Transverse colon (tissue), 4 donors: ENCODE data around the gene MAP2K6. TPM values are rescaled to one million over a fixed set of nuclear protein-coding genes. Genes with fewer than 3 reads are reported as not detected.

ENCODE experiments used
- DNase-seq: peaks from one replicate; pipeline ENCODE4 v3.0.0-alpha.2; 2019
- H3K27ac ChIP-seq, 4 donors: fragments of 200-600 bp; sonication (generic); 2 replicates each; pipeline ENCODE4 v1.5.1; 2016 to 2018; ENCODE audit warnings: inconsistent platforms in 4 of 4
- H3K27me3 ChIP-seq: fragments of 200-600 bp; sonication (generic); 2 replicates; pipeline ENCODE4 v1.5.1; 2017; ENCODE audit warnings: inconsistent platforms
- H3K36me3 ChIP-seq, 4 donors: fragments of 200-600 bp; sonication (generic); 2 replicates each; pipeline ENCODE4 v1.5.1; 2017 to 2019; ENCODE audit warnings: inconsistent platforms in 4 of 4
- H3K4me1 ChIP-seq, 4 donors: fragments of 200-600 bp; sonication (generic); 2 replicates each; pipeline ENCODE4 v1.5.1; 2017 to 2020; ENCODE audit warnings: inconsistent platforms in 4 of 4
- H3K4me3 ChIP-seq, 4 donors: fragments of 200-600 bp; sonication (generic); 1 replicate in 1 of 4; 2 replicates in 3 of 4; pipeline versions ENCODE4 v1.5.1 to v1.6.1; 2017 to 2019; ENCODE audit warnings: inconsistent platforms in 4 of 4
- H3K9me3 ChIP-seq, 2 donors: fragments of 200-600 bp; sonication (generic); 2 replicates each; pipeline ENCODE4 v1.5.1; 2017 to 2019; ENCODE audit warnings: inconsistent platforms in 2 of 2
- EP300 ChIP-seq: sonication (generic); formaldehyde crosslinking; IDR thresholded peaks from one replicate; pipeline ENCODE4 v1.6.1; 2017; ENCODE audit warnings: antibody characterized with exemption, low read depth
- POLR2A ChIP-seq: fragments of 450-650 bp; IDR thresholded peaks from one replicate; pipeline ENCODE4 v1.6.1; 2016; ENCODE audit warnings: antibody characterized with exemption, mild to moderate bottlenecking, moderate library complexity
- POLR2AphosphoS5 ChIP-seq, 3 donors: sonication (generic); formaldehyde crosslinking; IDR thresholded peaks; one replicate each; pipeline ENCODE4 v1.6.1; 2016; ENCODE audit warnings: antibody characterized with exemption in 3 of 3
- WGBS, 2 donors: methylation state at CpG; one replicate each; pipeline ENCODE4 v1.1.5; 2018; ENCODE audit warnings: low coverage in 1 of 2; 5-methylcytosine and 5-hydroxymethylcytosine counted together
- in situ Hi-C, 4 donors: fragments of 200-750 bp; cut with MboI; loops; one replicate each; pipeline versions ENCODE4 v1.15.0 to v1.15.1; 2017; ENCODE audit warnings: low sequenced_read_pairs in 3 of 4, low pct_ligation_motif_present in 1 of 4, low pct_unique_long_range_greater_than_20kb in 1 of 4
- intact Hi-C: fragments of 100-400 bp; cut with DNase I; formaldehyde crosslinking; loops from one replicate; pipeline ENCODE4 v1.15.1; 2023; ENCODE audit warnings: low total_unique reads
- total RNA-seq, 4 donors: library from RNA; depleted of rRNA; stranded (reverse); fragments of >200 nt; gene quantifications; one replicate each; pipeline ENCODE4 v1.1.0, GENCODE V29; 2016
- TF ChIP-seq, protein P1 (sequence below), 5 experiments: fragments of 200-600 bp in 3 of 5; fragments of 450-650 bp in 2 of 5; sonication (generic) in 3 of 5; IDR thresholded peaks; 1 replicate in 2 of 5; 2 replicates in 3 of 5; pipeline ENCODE4 v1.5.1; 2016 to 2017; ENCODE audit warnings: antibody characterized with exemption in 5 of 5, inconsistent platforms in 3 of 5, mild to moderate bottlenecking in 2 of 5, moderate library complexity in 1 of 5

Gene MAP2K6
- total RNA-seq, 4 donors from 2014 or later: 16.1 to 50.7 (median 45.8) TPM

DNA sequence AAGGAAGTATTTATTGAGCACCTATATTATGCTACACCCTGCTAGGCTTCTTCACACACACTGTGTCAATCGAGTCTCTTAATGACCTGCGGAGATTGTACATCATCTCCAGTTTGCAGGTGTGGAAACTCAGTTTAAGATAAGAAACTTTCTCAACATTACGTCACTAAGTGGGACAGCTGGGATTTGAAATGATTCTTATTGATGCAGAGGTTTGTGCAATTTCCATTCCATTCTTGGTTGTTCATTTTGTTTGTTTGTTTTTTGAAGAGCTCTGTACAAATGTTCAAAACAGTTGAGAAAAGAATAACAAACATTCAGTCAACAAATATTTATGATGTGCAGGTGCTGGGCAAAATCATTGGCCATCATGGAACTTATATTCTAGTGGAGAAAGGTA, 84.8 kb downstream of the MAP2K6 start:
- no peak for TF ChIP-seq POLR2A
- TF ChIP-seq POLR2AphosphoS5 (IDR thresholded peaks at IDR 0.05): no peak
- TF ChIP-seq EP300: no peak
- TF ChIP-seq, protein P1, sequence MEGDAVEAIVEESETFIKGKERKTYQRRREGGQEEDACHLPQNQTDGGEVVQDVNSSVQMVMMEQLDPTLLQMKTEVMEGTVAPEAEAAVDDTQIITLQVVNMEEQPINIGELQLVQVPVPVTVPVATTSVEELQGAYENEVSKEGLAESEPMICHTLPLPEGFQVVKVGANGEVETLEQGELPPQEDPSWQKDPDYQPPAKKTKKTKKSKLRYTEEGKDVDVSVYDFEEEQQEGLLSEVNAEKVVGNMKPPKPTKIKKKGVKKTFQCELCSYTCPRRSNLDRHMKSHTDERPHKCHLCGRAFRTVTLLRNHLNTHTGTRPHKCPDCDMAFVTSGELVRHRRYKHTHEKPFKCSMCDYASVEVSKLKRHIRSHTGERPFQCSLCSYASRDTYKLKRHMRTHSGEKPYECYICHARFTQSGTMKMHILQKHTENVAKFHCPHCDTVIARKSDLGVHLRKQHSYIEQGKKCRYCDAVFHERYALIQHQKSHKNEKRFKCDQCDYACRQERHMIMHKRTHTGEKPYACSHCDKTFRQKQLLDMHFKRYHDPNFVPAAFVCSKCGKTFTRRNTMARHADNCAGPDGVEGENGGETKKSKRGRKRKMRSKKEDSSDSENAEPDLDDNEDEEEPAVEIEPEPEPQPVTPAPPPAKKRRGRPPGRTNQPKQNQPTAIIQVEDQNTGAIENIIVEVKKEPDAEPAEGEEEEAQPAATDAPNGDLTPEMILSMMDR (IDR thresholded peaks at IDR 0.05): no peak
- Histone ChIP-seq H3K36me3 (no peaks in the 10 kb centered on the region), H3K9me3 (no peaks in the 10 kb centered on the region), H3K4me3 (no peak overlapping the region), H3K4me1 (peaks cover 14 to 53% (median 24%) of the 10 kb centered on the region in 4 donors), H3K27ac (peak overlapping the region in 1 of 4 donors; percentile 83), H3K27me3 (no peaks in the 10 kb centered on the region)
- no peak for DNase-seq
- WGBS, 2 donors: 58 to 70% methylated on average over 3 of the region's 3 CpGs
- in situ Hi-C loops: no loop called here
- intact Hi-C loops: no loop called here

DNA sequence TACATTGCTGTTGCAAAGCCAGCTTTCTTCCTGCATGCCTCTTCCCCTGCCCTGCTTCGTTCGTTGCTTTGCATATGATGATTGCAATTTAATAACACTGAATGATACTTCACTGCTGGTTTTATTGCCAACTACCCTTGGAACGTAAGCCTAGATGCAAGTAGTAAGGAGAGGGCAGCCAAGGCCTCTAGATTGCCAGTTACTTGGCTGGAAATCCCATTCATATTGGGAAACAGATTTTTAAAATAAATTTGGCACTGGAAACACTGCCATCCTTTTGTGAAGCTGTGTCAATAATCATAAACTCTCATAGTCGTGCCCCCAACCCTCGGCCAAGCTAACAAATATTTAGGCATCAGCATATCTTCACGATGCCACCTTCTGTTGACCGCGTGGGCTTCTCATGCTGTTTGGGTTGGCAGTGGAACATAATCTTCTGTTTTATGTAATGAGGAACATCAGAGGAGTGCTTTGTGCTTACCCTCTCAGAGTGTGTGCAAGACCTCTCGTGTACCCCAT, 86.5 kb downstream of the MAP2K6 start:
- peak; percentile 27 for DNase-seq
- Histone ChIP-seq H3K36me3 (no peaks in the 10 kb centered on the region), H3K27me3 (no peaks in the 10 kb centered on the region), H3K9me3 (no peaks in the 10 kb centered on the region), H3K4me1 (peaks cover 14 to 53% (median 24%) of the 10 kb centered on the region in 4 donors), H3K27ac (peak overlapping the region; percentile 79 to 84 (median 82)), H3K4me3 (peak overlapping the region in 1 of 4 donors; percentile 46)
- in situ Hi-C loops: loop anchor here in 3 of 4 donors (10.0 to 25.0 kb wide), 3 partner anchors 106 to 164 kb away; partner anchors contain the start of gene ABCA5 (in 1 of the 3)
- intact Hi-C loops: no loop called here
- WGBS, 2 donors: 33 to 50% methylated on average over 4 to 9 of the region's 9 CpGs
- TF ChIP-seq, protein P1 (IDR thresholded peaks at IDR 0.05): no peak
- no peak for TF ChIP-seq EP300
- TF ChIP-seq POLR2A: no peak
- TF ChIP-seq POLR2AphosphoS5 (IDR thresholded peaks at IDR 0.05): no peak

DNA sequence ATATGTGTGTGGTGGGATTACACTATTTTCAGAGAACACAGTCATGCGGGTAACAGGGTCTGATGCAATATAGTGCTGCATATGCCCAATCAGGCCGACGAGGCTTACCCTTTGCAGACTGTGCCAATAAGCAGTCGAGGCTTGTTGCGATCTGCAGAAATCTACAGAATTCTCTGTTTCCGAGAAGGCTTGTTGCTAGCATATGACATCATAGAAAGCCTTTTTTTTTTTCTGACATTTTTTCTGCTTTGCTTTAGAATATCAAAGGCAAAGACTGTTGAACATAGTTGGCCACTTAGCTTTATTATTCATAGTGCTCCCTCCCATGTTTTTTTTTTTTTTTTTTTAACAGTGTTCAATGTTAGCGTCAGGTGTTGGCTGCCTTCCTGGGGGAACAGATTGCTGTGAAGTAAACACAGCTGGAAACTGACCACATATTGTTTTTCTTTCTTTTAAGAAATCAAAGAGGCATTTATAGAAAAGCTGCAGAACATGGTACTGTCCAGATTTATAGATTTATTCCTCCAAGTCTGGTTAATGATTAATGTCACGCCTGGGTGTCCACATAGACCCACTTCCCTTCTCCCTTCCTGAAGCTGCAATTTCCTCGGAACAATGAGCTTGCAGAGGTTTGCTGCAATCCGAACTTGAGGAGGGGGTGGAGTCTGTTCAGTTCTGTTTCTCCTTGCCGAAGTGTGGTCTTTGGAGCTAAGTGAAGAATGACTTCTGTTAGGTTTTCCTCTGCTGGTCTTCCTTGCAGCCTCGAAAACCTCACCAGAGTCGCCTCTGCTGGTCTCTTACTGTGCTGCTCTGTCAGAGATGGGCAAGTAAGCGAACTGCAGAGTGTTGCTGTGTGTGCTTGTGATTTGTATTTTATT, 87.3 kb downstream of the MAP2K6 start:
- TF ChIP-seq POLR2A: no peak
- TF ChIP-seq, protein P1 (IDR thresholded peaks at IDR 0.05): no peak
- TF ChIP-seq POLR2AphosphoS5 (IDR thresholded peaks at IDR 0.05): no peak
- no peak for TF ChIP-seq EP300
- in situ Hi-C loops: loop anchor here in 3 of 4 donors (10.0 to 25.0 kb wide), 3 partner anchors 107 to 165 kb away; partner anchors contain the start of gene ABCA5 (in 1 of the 3)
- H3K9me3 ChIP-seq: no peaks in the 10 kb centered on the region
- H3K27ac ChIP-seq: peak overlapping the region; percentile 79 to 84 (median 82)
- H3K4me3 ChIP-seq: peak overlapping the region in 3 of 4 donors; percentile 12 to 46 (median 17)
- no peaks in the 10 kb centered on the region for H3K36me3 ChIP-seq
- intact Hi-C loops: no loop called here
- H3K4me1 ChIP-seq: peaks cover 14 to 53% (median 24%) of the 10 kb centered on the region in 4 donors
- DNase-seq: peak; percentile 47
- no peaks in the 10 kb centered on the region for H3K27me3 ChIP-seq
- WGBS, 2 donors: 20 to 23% methylated on average over 3 to 14 of the region's 14 CpGs

DNA sequence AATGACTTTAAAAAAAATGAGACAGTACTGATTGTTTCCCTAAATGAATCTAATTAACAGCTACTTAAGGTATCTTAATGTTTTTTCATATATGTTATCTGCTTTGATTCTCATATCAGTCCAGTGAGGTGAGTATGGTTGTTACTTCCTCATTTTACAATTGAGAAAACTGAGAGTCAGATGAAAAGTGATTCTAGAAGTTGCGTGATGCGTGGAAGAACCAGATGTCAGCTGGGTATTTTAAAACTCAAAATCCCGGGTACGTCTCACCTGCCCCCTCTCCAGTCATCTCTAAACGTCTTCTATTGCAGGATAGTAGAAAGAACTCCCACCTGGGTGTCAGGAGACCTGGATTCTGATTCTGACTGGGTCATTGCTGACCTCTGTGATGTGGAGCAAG, 89.2 kb downstream of the MAP2K6 start:
- 66 to 70% methylated on average over 5 of the region's 5 CpGs for WGBS, 2 donors
- no peak overlapping the region for H3K4me3 ChIP-seq
- H3K36me3 ChIP-seq: no peaks in the 10 kb centered on the region
- intact Hi-C loops (no loop called here), in situ Hi-C loops (loop anchor here in 3 of 4 donors (10.0 to 25.0 kb wide), 3 partner anchors 109 to 166 kb away; partner anchors contain the start of gene ABCA5 (in 1 of the 3))
- TF ChIP-seq EP300 (no peak), POLR2AphosphoS5 (IDR thresholded peaks at IDR 0.05) (no peak), POLR2A (no peak)
- TF ChIP-seq, protein P1 (IDR thresholded peaks at IDR 0.05): no peak
- no peak overlapping the region for H3K27ac ChIP-seq
- no peak for DNase-seq
- peaks cover 14 to 47% (median 24%) of the 10 kb centered on the region in 4 donors for H3K4me1 ChIP-seq
- H3K27me3 ChIP-seq: no peaks in the 10 kb centered on the region
- no peaks in the 10 kb centered on the region for H3K9me3 ChIP-seq
